ENCODE measurements around the gene SYNE1.

DNA sequence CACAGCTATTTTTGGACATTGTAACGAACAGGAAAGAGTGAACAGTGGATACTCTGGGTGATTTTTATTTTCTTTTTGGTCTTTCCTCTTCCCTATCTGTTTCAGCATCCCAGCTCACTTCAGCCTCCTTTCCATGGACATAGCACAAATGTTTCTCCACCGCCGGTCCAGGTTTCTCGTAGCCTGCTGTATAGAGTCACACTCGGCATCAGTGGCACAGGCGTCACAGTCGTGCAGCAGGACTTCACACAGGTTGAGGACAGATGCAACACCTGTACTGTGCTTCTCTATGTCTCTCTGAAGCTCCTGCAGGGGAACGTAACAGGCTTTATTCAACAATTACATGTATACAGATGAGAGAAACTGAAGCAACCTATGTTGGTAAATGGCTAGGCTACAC, 481.4 kb downstream of the SYNE1 start:
- TF ChIP-seq GATA3 (IDR thresholded peaks at IDR 0.05; ENCODE audit: low read depth, low read length) (no peak), GATA2 (IDR thresholded peaks at IDR 0.05; ENCODE audit: low read depth, low read length) (no peak)

All from SH-SY5Y (cell line).